ENCODE results near the gene CD69. TPM values are rescaled to one million over a fixed set of nuclear protein-coding genes. Genes with fewer than 3 reads are reported as not detected.
A peak's percentile ranks its signal among the peaks of the same experiment; 100 is the strongest.

Gene CD69
- total RNA-seq, 2 experiments from 2014 or later, result 71.6 to 82.4 TPM

DNA sequence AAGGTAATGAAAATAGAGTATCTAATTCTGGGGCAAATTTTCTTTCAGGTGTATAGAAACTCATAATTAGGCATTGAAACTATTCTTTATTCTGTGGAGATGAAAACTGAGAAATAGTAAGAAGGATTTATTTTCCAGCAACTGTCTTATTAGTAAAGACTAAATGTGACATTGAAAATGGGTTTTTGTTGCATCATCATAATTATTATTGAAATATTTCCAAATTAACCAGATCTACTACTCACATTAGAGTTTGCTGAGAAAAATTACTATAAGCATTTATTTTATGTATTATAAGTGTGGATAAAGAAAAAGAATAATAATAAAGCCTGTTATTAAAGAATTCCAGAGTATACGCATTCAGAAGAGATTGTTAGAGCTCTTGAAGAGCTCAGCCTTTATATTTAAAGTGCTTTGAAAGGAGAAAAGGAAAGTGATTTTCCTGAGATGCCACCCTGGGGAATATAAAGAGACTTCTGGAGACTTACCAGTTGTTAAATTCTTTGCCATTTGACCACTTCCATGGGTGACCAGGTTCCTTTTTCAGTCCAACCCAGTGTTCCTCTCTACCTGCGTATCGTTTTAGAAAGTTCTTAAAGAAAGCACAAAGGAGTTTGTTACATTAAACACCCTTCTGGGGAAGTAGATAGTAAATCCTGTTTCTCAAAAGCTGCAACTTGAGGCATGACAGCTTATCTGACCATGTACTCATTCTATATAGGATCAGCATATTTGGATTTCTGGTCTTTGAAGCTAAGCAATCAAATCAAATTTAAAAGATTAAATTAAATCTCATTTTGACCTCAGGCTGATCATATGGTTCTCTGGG is 6.4 kb downstream of the CD69 start:
- H3K27ac Mint-ChIP-seq, result peak overlapping the region; percentile 59
- H3K4me3 Mint-ChIP-seq, result peak overlapping the region; percentile 54
- H3K36me3 Mint-ChIP-seq (ENCODE audit: low read depth), result peaks cover 68% of the 10 kb centered on the region
- peaks cover 55% of the 10 kb centered on the region for H3K4me1 Mint-ChIP-seq
- ChIA-PET POLR2A (interaction anchor here (0.6 to 10.8 kb wide), 2 partner anchors 42 to 103 kb away, joined by 3 to 125 read pairs; no protein-coding TSS in a partner anchor), CTCF (interaction anchor here (1.2 to 6.3 kb wide), 6 partner anchors 8 to 46 kb away, joined by 3 to 55 read pairs (median 16); no protein-coding TSS in a partner anchor)
- H3K27me3 Mint-ChIP-seq, result no peaks in the 10 kb centered on the region
- DNase-seq, result no peak
- no peaks in the 10 kb centered on the region for H3K9me3 Mint-ChIP-seq

DNA sequence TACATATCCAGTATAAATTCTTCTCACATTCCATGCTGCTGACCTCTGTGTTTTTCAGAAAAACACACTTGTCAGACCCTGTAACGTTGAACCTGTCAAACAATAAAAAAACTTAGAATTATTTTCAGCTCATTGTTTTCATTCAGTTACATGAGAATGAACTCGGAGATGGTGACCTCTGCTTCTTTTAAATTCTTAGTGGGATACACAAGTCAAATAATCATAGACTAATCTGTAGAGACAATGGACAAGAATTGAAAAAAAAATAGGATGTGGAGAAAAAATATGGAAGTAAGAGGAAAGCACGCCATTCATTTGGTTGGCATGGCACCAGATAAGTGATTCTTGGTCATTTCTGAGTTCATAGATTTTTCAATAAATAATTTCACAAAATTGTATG is 7.2 kb downstream of the CD69 start:
- no peak for DNase-seq
- Mint-ChIP-seq H3K27ac (peak overlapping the region; percentile 34), H3K36me3 (ENCODE audit: low read depth) (peaks cover 61% of the 10 kb centered on the region), H3K27me3 (no peaks in the 10 kb centered on the region), H3K4me1 (peaks cover 58% of the 10 kb centered on the region), H3K9me3 (no peaks in the 10 kb centered on the region), H3K4me3 (peak overlapping the region; percentile 28)
- CTCF ChIA-PET, result interaction anchor here (0.9 to 6.3 kb wide), 5 partner anchors 9 to 60 kb away, joined by 3 to 55 read pairs (median 4); no protein-coding TSS in a partner anchor
- POLR2A ChIA-PET, result interaction anchor here (10.8 kb wide), 1 partner anchor 43 kb away, joined by 125 read pairs; no protein-coding TSS in a partner anchor

DNA sequence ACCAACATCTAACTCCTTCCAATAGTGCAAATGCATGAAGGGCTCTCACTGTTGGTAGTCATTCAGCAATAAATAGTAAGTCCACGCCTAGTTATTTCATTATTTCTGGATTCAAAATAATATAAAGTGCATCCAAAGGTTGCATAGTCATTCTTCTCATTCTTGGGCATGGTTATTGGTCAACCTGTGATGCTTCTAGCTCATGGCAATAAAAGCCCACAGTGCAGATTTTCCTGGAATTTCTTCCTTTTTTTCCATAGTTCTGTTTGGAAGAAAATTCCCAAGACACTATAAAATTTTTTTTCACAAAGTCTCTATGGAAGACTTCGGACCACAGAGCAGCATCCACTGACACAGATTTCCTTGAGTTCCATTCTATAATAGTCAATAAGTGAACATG is 7.6 kb downstream of the CD69 start:
- POLR2A ChIA-PET, result interaction anchor here (10.8 kb wide), 1 partner anchor 43 kb away, joined by 125 read pairs; no protein-coding TSS in a partner anchor
- peaks cover 57% of the 10 kb centered on the region for H3K36me3 Mint-ChIP-seq (ENCODE audit: low read depth)

DNA sequence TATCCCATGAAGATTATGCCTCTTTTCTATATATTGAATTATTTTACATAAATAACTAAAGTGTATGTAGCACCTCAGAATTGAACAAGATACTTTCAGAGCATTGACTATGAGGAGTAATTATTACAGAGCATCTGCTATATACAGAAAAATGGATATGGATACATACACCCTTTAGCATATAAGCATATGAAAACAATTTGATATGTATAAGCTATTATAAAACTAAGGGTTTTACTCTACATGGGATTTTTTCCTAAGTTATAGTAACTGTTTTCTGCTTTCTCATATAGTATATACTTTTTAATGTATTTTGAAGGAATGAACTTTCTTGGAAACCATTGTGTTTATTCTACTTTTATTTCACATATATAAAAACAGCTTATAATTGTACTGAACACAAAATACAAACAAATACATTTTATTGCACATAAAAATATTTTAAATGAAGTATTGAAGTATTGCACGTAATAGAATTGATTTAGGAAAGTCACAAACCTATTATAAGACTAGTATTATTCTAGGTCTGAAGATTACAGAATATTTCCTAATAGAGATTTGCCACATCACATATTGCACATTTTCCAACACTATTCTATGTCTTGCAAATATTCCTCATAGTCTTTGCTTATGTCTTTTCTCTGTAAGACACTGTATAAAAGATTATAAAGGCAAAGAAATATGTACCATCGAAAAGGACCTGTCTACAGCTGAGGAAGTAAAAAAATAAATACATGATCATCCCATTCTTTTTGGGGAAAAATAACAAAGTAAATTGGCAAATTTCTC is 8.4 kb downstream of the CD69 start:
- no peaks in the 10 kb centered on the region for H3K9me3 Mint-ChIP-seq
- H3K4me1 Mint-ChIP-seq, result peaks cover 62% of the 10 kb centered on the region
- H3K4me3 Mint-ChIP-seq, result peak overlapping the region; percentile 52
- DNase-seq, result no peak
- CTCF ChIA-PET, result interaction anchor here (1.0 to 6.9 kb wide), 5 partner anchors 10 to 378 kb away, joined by 3 to 120 read pairs (median 9); partner anchors contain the start of gene CLEC7A
- peaks cover 49% of the 10 kb centered on the region for H3K36me3 Mint-ChIP-seq (ENCODE audit: low read depth)
- H3K27ac Mint-ChIP-seq, result peak overlapping the region; percentile 83
- POLR2A ChIA-PET, result interaction anchor here (1.3 to 10.8 kb wide), 2 partner anchors 8 to 44 kb away, joined by 5 to 125 read pairs; partner anchors contain the start of gene CD69
- H3K27me3 Mint-ChIP-seq, result no peaks in the 10 kb centered on the region

More for the DNA sequence above, 7.6 kb downstream of the CD69 start:
- CTCF ChIA-PET, result interaction anchor here (0.9 to 6.3 kb wide), 4 partner anchors 10 to 61 kb away, joined by 3 to 55 read pairs (median 18); no protein-coding TSS in a partner anchor
- Mint-ChIP-seq H3K27me3 (no peaks in the 10 kb centered on the region), H3K4me3 (peak overlapping the region; percentile 28), H3K9me3 (no peaks in the 10 kb centered on the region), H3K27ac (peak overlapping the region; percentile 34), H3K4me1 (peaks cover 59% of the 10 kb centered on the region)
- no peak for DNase-seq

DNA sequence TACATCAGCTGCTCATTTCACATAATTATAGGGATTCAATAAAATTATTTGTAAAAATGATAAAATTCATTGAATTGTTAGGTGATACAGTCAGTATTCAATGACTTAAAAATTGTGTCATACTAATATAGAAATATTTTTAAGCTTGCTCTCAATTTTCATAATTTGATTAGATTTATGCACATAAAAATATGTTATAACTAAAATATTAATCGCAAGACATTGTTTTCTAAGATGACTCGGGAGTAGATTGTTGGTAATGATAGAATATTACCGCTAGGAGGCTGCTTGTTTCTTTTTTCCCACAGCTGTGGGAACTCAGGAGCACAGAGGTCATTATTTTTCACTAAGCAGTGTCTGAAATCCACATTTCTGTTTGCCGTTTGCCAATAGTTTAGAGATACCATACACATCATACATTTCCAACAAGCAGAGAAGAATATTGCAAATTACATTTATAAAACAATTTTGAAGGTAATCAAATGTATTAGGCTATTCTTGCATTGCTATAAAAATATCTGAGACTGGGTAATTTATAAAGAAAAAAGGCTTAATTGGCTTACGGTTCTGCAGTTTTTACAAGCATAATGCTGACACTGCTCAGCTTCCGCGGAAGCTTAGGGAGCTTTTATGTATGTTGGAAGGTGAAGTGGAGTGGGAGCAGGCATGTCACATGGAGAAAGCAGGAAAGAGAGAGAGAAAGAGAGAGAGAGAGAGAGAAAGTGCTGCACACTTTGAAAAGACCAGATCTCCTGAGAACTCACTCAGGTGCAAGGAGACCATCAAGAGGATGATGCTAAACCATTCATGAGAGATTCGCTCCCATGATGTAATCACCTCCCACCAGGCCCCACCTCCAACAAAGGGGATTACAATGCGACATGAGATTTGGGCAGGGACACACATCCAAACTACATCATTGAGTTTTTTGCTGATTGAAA is 9.2 kb downstream of the CD69 start:
- POLR2A ChIA-PET, result interaction anchor here (1.0 to 2.7 kb wide), 4 partner anchors 9 to 118 kb away, joined by 3 to 12 read pairs (median 5); partner anchors contain the start of genes CD69 and CLEC2B
- Mint-ChIP-seq H3K4me1 (peaks cover 65% of the 10 kb centered on the region), H3K4me3 (peak overlapping the region; percentile 52), H3K27ac (peak overlapping the region; percentile 83), H3K36me3 (ENCODE audit: low read depth) (peaks cover 42% of the 10 kb centered on the region), H3K27me3 (no peaks in the 10 kb centered on the region), H3K9me3 (no peaks in the 10 kb centered on the region)
- CTCF ChIA-PET, result interaction anchor here (0.5 to 6.9 kb wide), 28 partner anchors 9 to 402 kb away, joined by 3 to 120 read pairs (median 4); partner anchors contain the start of genes CD69, CLEC1B, CLEC2B and CLEC7A
- DNase-seq, result peak; percentile 34

DNA sequence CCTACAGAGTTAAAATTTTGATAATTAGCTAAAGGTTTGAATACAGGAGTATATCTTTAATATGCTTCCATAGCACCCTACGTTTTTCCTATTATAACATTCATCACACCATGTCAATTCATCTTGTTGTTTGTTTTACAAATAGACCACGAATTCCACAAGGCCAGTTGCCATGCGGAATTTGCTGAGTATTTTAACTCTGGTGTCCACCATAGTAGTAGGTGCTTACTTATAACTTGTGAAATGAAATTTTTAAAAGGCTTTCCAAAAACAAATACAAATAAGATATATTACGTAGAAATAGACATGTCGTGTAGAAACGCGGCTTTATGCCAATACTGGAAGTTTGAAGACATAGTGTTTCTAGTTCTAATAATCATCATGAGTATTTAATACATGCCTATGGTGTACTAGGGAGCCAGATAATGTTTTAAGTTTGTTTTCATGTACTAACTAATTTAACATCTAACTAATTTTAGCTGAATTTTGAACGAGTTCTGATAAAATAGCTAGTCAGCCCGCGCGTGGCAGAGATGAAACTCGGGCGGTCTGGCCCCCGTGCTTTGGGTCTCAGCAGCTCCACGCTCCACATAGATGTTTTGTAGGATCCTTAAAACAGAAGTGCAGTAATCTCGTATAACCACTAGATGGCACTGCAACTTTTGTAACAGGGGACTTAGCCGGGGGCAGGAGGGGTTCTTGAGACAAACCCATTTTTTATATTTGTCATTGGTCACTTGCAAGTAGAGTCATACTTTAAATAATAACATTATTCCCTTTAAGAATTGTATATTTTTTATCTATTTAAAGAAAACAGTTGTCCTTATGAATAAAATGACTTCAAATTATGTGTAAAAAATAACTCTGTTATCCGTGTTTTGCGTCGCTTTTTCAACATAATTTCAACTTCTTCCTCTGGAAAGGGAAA is 10.2 kb downstream of the CD69 start:
- Mint-ChIP-seq H3K36me3 (ENCODE audit: low read depth) (peaks cover 33% of the 10 kb centered on the region), H3K27ac (peak overlapping the region; percentile 80), H3K4me1 (peaks cover 60% of the 10 kb centered on the region), H3K9me3 (no peaks in the 10 kb centered on the region), H3K4me3 (peak overlapping the region; percentile 58), H3K27me3 (no peaks in the 10 kb centered on the region)
- DNase-seq, result peak; percentile 74
- ChIA-PET CTCF (interaction anchor here (0.5 to 6.9 kb wide), 30 partner anchors 8 to 403 kb away, joined by 3 to 120 read pairs (median 4); partner anchors contain the start of genes CD69, CLEC1B and CLEC2B), POLR2A (interaction anchor here (1.0 to 2.7 kb wide), 4 partner anchors 47 to 118 kb away, joined by 3 to 12 read pairs (median 5); partner anchors contain the start of gene CLEC2B)

DNA sequence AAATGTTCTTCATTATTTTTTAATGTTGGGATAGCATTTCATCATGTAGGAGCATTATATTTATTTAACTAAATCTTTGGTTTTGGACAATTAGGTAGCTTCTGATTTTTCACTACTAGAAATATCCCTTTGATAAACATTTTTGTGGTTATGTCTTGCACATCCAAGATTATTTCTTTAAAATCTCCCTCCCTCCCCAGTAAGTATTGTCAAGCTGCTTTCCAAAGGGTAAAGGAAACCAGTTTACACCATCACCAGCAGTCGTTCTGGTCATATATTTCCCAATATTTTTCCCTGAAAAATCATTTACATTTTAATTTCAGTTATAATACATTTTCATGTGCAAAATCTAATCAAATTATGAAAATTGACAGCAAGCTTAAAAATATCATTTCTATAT is 11.1 kb downstream of the CD69 start:
- CTCF ChIA-PET, result interaction anchor here (1.4 to 6.9 kb wide), 8 partner anchors 11 to 170 kb away, joined by 3 to 120 read pairs (median 11); partner anchors contain the start of genes CD69 and CLEC2B
- no peak for DNase-seq
- POLR2A ChIA-PET, result interaction anchor here (1.3 to 2.7 kb wide), 2 partner anchors 48 to 50 kb away, joined by 5 to 12 read pairs; no protein-coding TSS in a partner anchor
- no peaks in the 10 kb centered on the region for H3K27me3 Mint-ChIP-seq
- H3K27ac Mint-ChIP-seq, result no peak overlapping the region
- H3K4me1 Mint-ChIP-seq, result peaks cover 59% of the 10 kb centered on the region
- H3K4me3 Mint-ChIP-seq, result no peak overlapping the region
- H3K9me3 Mint-ChIP-seq, result no peaks in the 10 kb centered on the region
- H3K36me3 Mint-ChIP-seq (ENCODE audit: low read depth), result peaks cover 25% of the 10 kb centered on the region

DNA sequence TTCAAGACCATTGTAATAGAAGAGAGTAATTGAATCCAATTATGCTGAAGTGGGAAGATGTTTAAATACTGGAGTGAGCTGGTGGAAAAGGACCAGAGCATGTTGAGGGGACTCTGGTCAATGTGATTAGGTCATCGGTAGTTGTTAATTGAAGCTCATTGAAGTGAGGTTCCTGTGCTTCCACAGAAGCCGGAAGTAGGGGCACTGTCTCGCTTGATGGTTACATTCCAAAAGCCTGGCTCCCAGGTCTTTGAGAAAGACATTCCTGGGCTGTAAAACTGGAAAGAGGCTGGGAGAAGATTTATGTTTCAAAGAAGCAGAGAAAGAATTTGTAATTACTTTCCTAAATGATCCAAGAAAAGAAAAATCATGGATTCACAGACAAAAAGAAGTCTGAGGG is 15.5 kb downstream of the CD69 start:
- Mint-ChIP-seq H3K4me1 (peaks cover 64% of the 10 kb centered on the region), H3K27me3 (no peaks in the 10 kb centered on the region), H3K4me3 (no peak overlapping the region), H3K27ac (no peak overlapping the region), H3K9me3 (peaks cover 3% of the 10 kb centered on the region), H3K36me3 (ENCODE audit: low read depth) (peaks cover 9% of the 10 kb centered on the region)
- no peak for DNase-seq
- ChIA-PET CTCF (interaction anchor here (1.1 kb wide), 1 partner anchor 69 kb away, joined by 3 read pairs; no protein-coding TSS in a partner anchor), POLR2A (no interaction called here)

DNA sequence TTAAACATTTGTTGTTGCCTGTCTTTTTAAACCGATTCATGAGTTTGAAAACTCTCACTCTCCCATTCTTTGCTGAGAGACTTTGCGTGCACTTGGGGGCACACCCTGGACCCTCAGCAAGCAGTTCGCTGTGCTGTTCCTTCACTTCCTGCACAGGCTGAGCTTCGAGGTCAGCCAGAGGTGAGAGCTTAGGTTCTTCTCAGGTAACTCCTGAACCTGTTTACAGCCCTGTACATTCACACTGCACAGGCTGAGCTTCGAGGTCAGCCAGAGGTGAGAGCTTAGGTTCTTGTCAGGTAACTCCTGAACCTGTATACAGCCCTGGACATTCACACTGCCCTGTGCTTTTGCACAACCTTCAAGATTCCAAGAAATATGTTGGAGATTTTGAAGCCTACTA is 18.0 kb downstream of the CD69 start:
- peak; percentile 60 for DNase-seq
- Mint-ChIP-seq H3K4me1 (peaks cover 73% of the 10 kb centered on the region), H3K36me3 (ENCODE audit: low read depth) (peaks cover 20% of the 10 kb centered on the region), H3K4me3 (peak overlapping the region; percentile 73), H3K27me3 (no peaks in the 10 kb centered on the region), H3K27ac (peak overlapping the region; percentile 95), H3K9me3 (peaks cover 9% of the 10 kb centered on the region)
- POLR2A ChIA-PET, result interaction anchor here (0.6 to 1.5 kb wide), 7 partner anchors 18 to 153 kb away, joined by 3 to 8 read pairs (median 5); partner anchors contain the start of gene CD69
- CTCF ChIA-PET, result interaction anchor here (0.7 to 2.9 kb wide), 40 partner anchors 9 to 412 kb away, joined by 3 to 32 read pairs (median 4); partner anchors contain the start of genes CD69, CLEC2B and CLECL1

DNA sequence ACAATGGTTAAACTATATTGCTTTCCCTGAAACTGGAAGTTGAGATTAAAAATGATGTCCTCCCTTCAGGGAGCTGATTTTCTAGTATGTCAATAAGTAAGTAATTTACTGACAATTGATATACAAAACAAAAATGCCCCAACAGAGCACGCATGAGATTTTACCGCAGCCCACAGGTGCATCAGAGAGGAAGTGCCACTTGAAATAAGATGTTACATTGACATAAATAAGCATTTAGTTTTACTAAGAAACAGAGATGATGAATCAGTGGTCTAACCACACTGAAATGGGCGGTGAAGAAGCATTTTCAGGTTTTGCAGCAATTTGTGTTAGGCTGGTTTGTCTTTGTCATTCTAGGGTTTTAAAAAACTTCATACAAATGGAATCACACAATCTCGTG is 19.0 kb downstream of the CD69 start:
- H3K9me3 Mint-ChIP-seq, result peaks cover 9% of the 10 kb centered on the region
- ChIA-PET POLR2A (interaction anchor here (1.5 kb wide), 1 partner anchor 94 kb away, joined by 8 read pairs; no protein-coding TSS in a partner anchor), CTCF (interaction anchor here (1.2 to 2.9 kb wide), 10 partner anchors 8 to 165 kb away, joined by 3 to 32 read pairs (median 6); partner anchors contain the start of genes CLEC2B and CLECL1)
- peaks cover 20% of the 10 kb centered on the region for H3K36me3 Mint-ChIP-seq (ENCODE audit: low read depth)
- H3K4me1 Mint-ChIP-seq, result peaks cover 75% of the 10 kb centered on the region
- no peaks in the 10 kb centered on the region for H3K27me3 Mint-ChIP-seq
- peak overlapping the region; percentile 73 for H3K4me3 Mint-ChIP-seq
- peak overlapping the region; percentile 95 for H3K27ac Mint-ChIP-seq
- peak; percentile 89 for DNase-seq

Data from activated CD4-positive, alpha-beta T cell treated with anti-CD3 and anti-CD28 coated beads, Interleukin-2, amount 10 ng/mL, durations not matched to agents 7 days and 5 days (primary cell).